Subcutaneous abdominal adipose tissue (tissue), 5 donors: ENCODE results near the gene TTC8.

ENCODE experiments used
- H3K27ac ChIP-seq: one replicate; pipeline ENCODE4 v1.7.0; 2013; ENCODE audit warnings: low read depth, mild to moderate bottlenecking, inconsistent platforms, low read length, moderate library complexity
- H3K27me3 ChIP-seq, 5 donors: one replicate each; pipeline ENCODE4 v1.7.0; 2013; ENCODE audit warnings: low read length in 5 of 5, inconsistent platforms in 1 of 5; ENCODE audit not compliant: control insufficient read depth in 5 of 5, insufficient read depth in 4 of 5
- H3K36me3 ChIP-seq, 5 donors: one replicate each; pipeline ENCODE4 v1.7.0; 2013; ENCODE audit warnings: low read length in 5 of 5; ENCODE audit not compliant: control insufficient read depth in 5 of 5, insufficient read depth in 5 of 5
- H3K4me1 ChIP-seq, 5 donors: one replicate each; pipeline ENCODE4 v1.7.0; 2013; ENCODE audit warnings: low read length in 5 of 5, mild to moderate bottlenecking in 3 of 5, moderate library complexity in 1 of 5; ENCODE audit not compliant: control insufficient read depth in 5 of 5, insufficient read depth in 5 of 5
- H3K4me3 ChIP-seq, 5 donors: one replicate each; pipeline ENCODE4 v1.7.0; 2013; ENCODE audit warnings: low read length in 5 of 5, low read depth in 1 of 5
- H3K9ac ChIP-seq, 5 donors: one replicate each; pipeline ENCODE4 v1.7.0; 2013; ENCODE audit warnings: low read length in 5 of 5, mild to moderate bottlenecking in 4 of 5, moderate library complexity in 3 of 5
- H3K9me3 ChIP-seq, 5 donors: one replicate each; pipeline ENCODE4 v1.7.0; 2013; ENCODE audit warnings: low read length in 5 of 5; ENCODE audit not compliant: control insufficient read depth in 5 of 5
- donor health status: healthy.
- donor health status: healthy.
- donor health status: healthy.
- donor health status: healthy.
- donor health status: healthy.

Gene TTC8

DNA sequence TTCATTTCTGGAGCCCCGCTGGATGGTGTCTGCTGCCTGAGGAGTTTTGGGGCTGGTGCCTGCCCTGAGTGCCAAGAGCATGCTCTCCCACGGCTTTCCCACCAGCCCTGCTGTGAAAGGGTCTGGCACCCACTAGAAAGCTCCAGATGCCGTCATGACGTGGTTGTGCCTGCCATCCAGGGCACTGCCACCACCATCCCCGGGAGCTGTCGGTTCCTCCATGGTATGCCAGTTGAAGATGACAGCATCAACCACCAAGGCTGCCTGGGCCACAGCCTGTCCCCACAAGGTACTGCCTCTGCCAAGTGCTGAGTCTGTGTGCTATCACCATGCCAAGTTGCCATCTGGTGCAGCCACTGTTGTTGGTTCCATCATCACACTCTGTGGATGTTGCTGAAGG is 85.9 kb downstream of the TTC8 start:
- Histone ChIP-seq H3K9ac (no peak overlapping the region), H3K4me3 (no peak overlapping the region), H3K4me1 (no peaks in the 10 kb centered on the region), H3K27me3 (peaks cover 0 to 5% (median 0%) of the 10 kb centered on the region in 5 donors), H3K27ac (no peak overlapping the region), H3K9me3 (peaks cover 0 to 21% (median 5%) of the 10 kb centered on the region in 5 donors), H3K36me3 (no peaks in the 10 kb centered on the region)

DNA sequence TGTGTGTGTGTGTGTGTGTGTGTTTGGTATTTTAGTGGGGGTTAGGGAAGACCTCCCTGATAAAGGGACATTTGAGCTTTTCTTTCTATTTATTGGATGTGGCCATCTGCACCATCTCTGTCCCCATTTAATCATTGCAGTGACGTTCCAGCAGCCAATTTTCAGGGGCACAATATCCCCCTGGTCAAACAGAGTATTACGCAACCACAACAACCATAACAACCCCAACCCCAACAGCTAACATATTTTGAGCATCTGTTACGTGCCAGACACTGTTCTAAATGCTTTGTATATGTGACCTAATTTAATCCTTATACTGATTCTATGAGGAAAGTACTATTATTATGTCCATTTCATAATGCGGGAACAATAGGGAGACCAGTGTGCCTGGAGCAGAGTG is 87.4 kb downstream of the TTC8 start:
- peaks cover 0 to 21% (median under 1%) of the 10 kb centered on the region in 5 donors for H3K9me3 ChIP-seq
- peaks cover 0 to 5% (median 0%) of the 10 kb centered on the region in 5 donors for H3K27me3 ChIP-seq
- H3K9ac ChIP-seq, result no peak overlapping the region
- H3K27ac ChIP-seq, result no peak overlapping the region
- no peak overlapping the region for H3K4me3 ChIP-seq
- H3K4me1 ChIP-seq, result no peaks in the 10 kb centered on the region
- no peaks in the 10 kb centered on the region for H3K36me3 ChIP-seq

DNA sequence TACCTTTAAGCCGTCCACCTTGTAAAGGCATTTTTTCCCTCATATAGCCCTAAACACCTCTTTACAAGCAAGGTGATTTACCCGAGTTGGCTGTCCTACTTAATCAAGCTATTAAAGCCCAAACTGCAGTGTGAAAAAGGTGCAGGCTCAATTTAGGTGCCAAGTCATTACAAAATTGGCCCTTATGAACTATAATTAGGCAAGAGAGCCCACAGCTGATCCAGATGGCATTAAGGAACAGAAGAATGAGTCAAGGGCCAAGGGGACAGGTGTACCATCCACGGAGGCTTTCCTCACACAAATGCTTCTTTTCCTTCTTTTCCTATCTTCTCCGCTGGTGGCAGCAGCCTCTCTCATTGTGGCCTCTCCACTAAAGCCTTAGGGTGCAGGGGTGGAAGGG is 90.5 kb downstream of the TTC8 start:
- Histone ChIP-seq H3K4me3 (no peak overlapping the region), H3K27me3 (peaks cover 0 to 5% (median 0%) of the 10 kb centered on the region in 5 donors), H3K9me3 (peaks cover 0 to 9% (median 0%) of the 10 kb centered on the region in 5 donors), H3K27ac (no peak overlapping the region), H3K9ac (no peak overlapping the region), H3K36me3 (no peaks in the 10 kb centered on the region), H3K4me1 (no peaks in the 10 kb centered on the region)

DNA sequence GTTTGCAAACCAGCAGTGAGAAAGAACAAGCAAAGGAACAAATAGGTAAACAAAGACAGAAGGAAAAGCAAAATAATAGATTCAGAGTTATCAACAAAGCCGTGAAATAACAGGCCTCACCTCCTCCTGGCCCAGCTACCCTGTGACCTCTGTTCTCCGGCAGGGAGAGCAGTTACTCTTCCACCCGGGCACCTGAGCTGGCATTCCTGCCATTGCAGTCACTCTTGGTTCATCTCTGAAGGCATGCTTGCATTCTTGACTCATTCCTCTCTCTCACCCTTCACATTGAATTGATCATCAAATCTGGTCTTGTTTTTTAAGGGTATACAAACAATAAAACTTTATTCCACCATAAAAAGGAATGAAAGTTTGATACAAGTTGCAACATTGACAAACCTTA is 95.1 kb downstream of the TTC8 start:
- Histone ChIP-seq H3K4me1 (no peaks in the 10 kb centered on the region), H3K9me3 (peaks cover 0 to 12% (median 3%) of the 10 kb centered on the region in 5 donors), H3K9ac (no peak overlapping the region), H3K4me3 (no peak overlapping the region), H3K27ac (no peak overlapping the region), H3K36me3 (no peaks in the 10 kb centered on the region), H3K27me3 (peaks cover 0 to 2% (median 0%) of the 10 kb centered on the region in 5 donors)
